Neuron (in vitro differentiated cells): ENCODE results near the gene FOXK1.

Experiments
- H2AFZ ChIP-seq: one replicate; pipeline ENCODE4 v1.6.1; 2013; ENCODE audit warnings: low read depth, mild to moderate bottlenecking, inconsistent platforms, low read length, moderate library complexity
- H3K27me3 ChIP-seq: one replicate; pipeline ENCODE4 v1.6.1; 2013; ENCODE audit warnings: low read length; ENCODE audit not compliant: insufficient read depth
- H3K36me3 ChIP-seq: one replicate; pipeline ENCODE4 v1.6.1; 2013; ENCODE audit warnings: low read length; ENCODE audit not compliant: insufficient read depth
- H3K4me1 ChIP-seq: one replicate; pipeline ENCODE4 v1.6.1; 2013; ENCODE audit warnings: low read length; ENCODE audit not compliant: insufficient read depth
- H3K4me3 ChIP-seq: 2 replicates; pipeline ENCODE4 v1.5.1; 2013; ENCODE audit warnings: mild to moderate bottlenecking, low read length, moderate library complexity
- H3K9me3 ChIP-seq: one replicate; pipeline ENCODE4 v1.6.1; 2013; ENCODE audit warnings: low read length

The FOXK1 gene

GRCh38 chr7:4809091-4809591 lies 127.0 kb downstream of the FOXK1 start:
- no peak overlapping the region for H2AFZ ChIP-seq
- no peaks in the 10 kb centered on the region for H3K27me3 ChIP-seq
- no peak overlapping the region for H3K4me3 ChIP-seq
- peaks cover 9% of the 10 kb centered on the region for H3K9me3 ChIP-seq
- H3K36me3 ChIP-seq: peaks cover 20% of the 10 kb centered on the region
- H3K4me1 ChIP-seq: no peaks in the 10 kb centered on the region

- Histone ChIP-seq H3K9me3 (peaks cover 9% of the 10 kb centered on the region), H2AFZ (no peak overlapping the region), H3K4me1 (no peaks in the 10 kb centered on the region), H3K4me3 (no peak overlapping the region), H3K27me3 (no peaks in the 10 kb centered on the region), H3K36me3 (peaks cover 24% of the 10 kb centered on the region)
These were observed 127.6 kb downstream of the FOXK1 start for GRCh38 chr7:4809666-4810065.

GRCh38 chr7:4814433-4814832 lies 132.3 kb downstream of the FOXK1 start:
- Histone ChIP-seq H3K27me3 (no peaks in the 10 kb centered on the region), H3K4me3 (no peak overlapping the region), H2AFZ (no peak overlapping the region), H3K4me1 (no peaks in the 10 kb centered on the region), H3K36me3 (peaks cover 21% of the 10 kb centered on the region), H3K9me3 (peaks cover 9% of the 10 kb centered on the region)

GRCh38 chr7:4815121-4815520 lies 133.0 kb downstream of the FOXK1 start:
- H3K27me3 ChIP-seq: no peaks in the 10 kb centered on the region
- no peaks in the 10 kb centered on the region for H3K4me1 ChIP-seq
- no peak overlapping the region for H3K4me3 ChIP-seq
- peaks cover 9% of the 10 kb centered on the region for H3K9me3 ChIP-seq
- no peak overlapping the region for H2AFZ ChIP-seq
- peaks cover 21% of the 10 kb centered on the region for H3K36me3 ChIP-seq

- H3K36me3 ChIP-seq: peaks cover 16% of the 10 kb centered on the region
- H3K9me3 ChIP-seq: peaks cover 9% of the 10 kb centered on the region
- no peak overlapping the region for H2AFZ ChIP-seq
- no peaks in the 10 kb centered on the region for H3K27me3 ChIP-seq
- no peaks in the 10 kb centered on the region for H3K4me1 ChIP-seq
- H3K4me3 ChIP-seq: no peak overlapping the region
These were observed 133.7 kb downstream of the FOXK1 start for GRCh38 chr7:4815609-4816418.

- H3K36me3 ChIP-seq: peaks cover 16% of the 10 kb centered on the region
- peaks cover 9% of the 10 kb centered on the region for H3K9me3 ChIP-seq
- no peak overlapping the region for H2AFZ ChIP-seq
- no peaks in the 10 kb centered on the region for H3K27me3 ChIP-seq
- no peaks in the 10 kb centered on the region for H3K4me1 ChIP-seq
- H3K4me3 ChIP-seq: no peak overlapping the region
These were observed 134.5 kb downstream of the FOXK1 start for GRCh38 chr7:4816419-4817080.

- H2AFZ ChIP-seq: no peak overlapping the region
- no peaks in the 10 kb centered on the region for H3K4me1 ChIP-seq
- peaks cover 9% of the 10 kb centered on the region for H3K9me3 ChIP-seq
- H3K27me3 ChIP-seq: no peaks in the 10 kb centered on the region
- H3K36me3 ChIP-seq: peaks cover 16% of the 10 kb centered on the region
- H3K4me3 ChIP-seq: no peak overlapping the region
These were observed 135.2 kb downstream of the FOXK1 start for GRCh38 chr7:4817178-4817901.

GRCh38 chr7:4818000-4818794 lies 136.1 kb downstream of the FOXK1 start:
- Histone ChIP-seq H3K36me3 (peaks cover 14% of the 10 kb centered on the region), H3K27me3 (no peaks in the 10 kb centered on the region), H3K4me1 (no peaks in the 10 kb centered on the region), H3K4me3 (no peak overlapping the region), H2AFZ (no peak overlapping the region), H3K9me3 (peaks cover 4% of the 10 kb centered on the region)

GRCh38 chr7:4819560-4820404 lies 137.7 kb downstream of the FOXK1 start:
- Histone ChIP-seq H2AFZ (no peak overlapping the region), H3K4me1 (no peaks in the 10 kb centered on the region), H3K27me3 (no peaks in the 10 kb centered on the region), H3K4me3 (no peak overlapping the region), H3K9me3 (no peaks in the 10 kb centered on the region), H3K36me3 (peaks cover 4% of the 10 kb centered on the region)

GRCh38 chr7:4820405-4820966 lies 138.4 kb downstream of the FOXK1 start:
- Histone ChIP-seq H3K36me3 (no peaks in the 10 kb centered on the region), H2AFZ (no peak overlapping the region), H3K4me3 (no peak overlapping the region), H3K9me3 (no peaks in the 10 kb centered on the region), H3K4me1 (no peaks in the 10 kb centered on the region), H3K27me3 (no peaks in the 10 kb centered on the region)
